MM.1S (cell line): ENCODE measurements around the gene PARK7.

Experiments
- DNase-seq: peaks from one replicate; pipeline ENCODE4 v3.0.0-alpha.2; 2015
- H2AFZ ChIP-seq: fragments of 300-600 bp; sonication (generic); 2 replicates; pipeline ENCODE4 v1.6.0; 2016; ENCODE audit warnings: antibody characterized with exemption, low read length
- H3F3A ChIP-seq: fragments of 300-600 bp; sonication (generic); 2 replicates; pipeline ENCODE4 v1.6.1; 2016; ENCODE audit warnings: mild to moderate bottlenecking, antibody characterized with exemption, low read length, moderate library complexity, mixed read lengths; ENCODE audit not compliant: insufficient read depth
- H3K27ac ChIP-seq: fragments of 300-600 bp; sonication (generic); 2 replicates; pipeline ENCODE4 v1.5.1; 2016; ENCODE audit warnings: mild to moderate bottlenecking, low read length
- H3K27me3 ChIP-seq: fragments of 300-600 bp; sonication (generic); replicated peaks from 2 replicates; pipeline ENCODE4 v1.6.0; 2016; ENCODE audit warnings: low read length; ENCODE audit not compliant: insufficient read depth
- H3K36me3 ChIP-seq: fragments of 300-600 bp; sonication (generic); replicated peaks from 2 replicates; pipeline ENCODE4 v1.6.1; 2016; ENCODE audit warnings: mild to moderate bottlenecking, low read length, mixed read lengths; ENCODE audit not compliant: insufficient read depth
- H3K4me1 ChIP-seq: fragments of 300-600 bp; sonication (generic); 2 replicates; pipeline ENCODE4 v1.6.1; 2016; ENCODE audit warnings: low read length, mixed read lengths
- H3K4me2 ChIP-seq: fragments of 300-600 bp; sonication (generic); 2 replicates; pipeline ENCODE4 v1.6.0; 2016; ENCODE audit warnings: low read depth, low read length
- H3K4me3 ChIP-seq: fragments of 300-600 bp; sonication (generic); 2 replicates; pipeline ENCODE4 v1.5.1; 2016; ENCODE audit warnings: low read length, mixed read lengths
- H3K79me2 ChIP-seq: fragments of 300-600 bp; sonication (generic); 2 replicates; pipeline ENCODE4 v1.6.1; 2016; ENCODE audit warnings: mixed run types, low read length, mixed read lengths
- H3K9ac ChIP-seq: fragments of 300-600 bp; sonication (generic); 2 replicates; pipeline ENCODE4 v1.6.1; 2016; ENCODE audit warnings: low read length, mixed read lengths
- H3K9me2 ChIP-seq: fragments of 300-600 bp; sonication (generic); replicated peaks from 2 replicates; pipeline ENCODE4 v1.6.1; 2016; ENCODE audit warnings: mild to moderate bottlenecking, low read length, mixed read lengths; ENCODE audit not compliant: insufficient read depth
- H3K9me3 ChIP-seq: fragments of 300-600 bp; sonication (generic); replicated peaks from 2 replicates; pipeline ENCODE4 v1.6.1; 2016; ENCODE audit warnings: mild to moderate bottlenecking, low read length, mixed read lengths; ENCODE audit not compliant: insufficient read depth
- H4K20me1 ChIP-seq: fragments of 300-600 bp; sonication (generic); 2 replicates; pipeline ENCODE4 v1.6.1; 2016; ENCODE audit warnings: mild to moderate bottlenecking, low read length, moderate library complexity, mixed read lengths; ENCODE audit not compliant: insufficient read depth
- EZH2 ChIP-seq: fragments of 300-600 bp; sonication (generic); optimal IDR thresholded peaks from 2 replicates; pipeline ENCODE3; 2017; ENCODE audit warnings: low read depth, mild to moderate bottlenecking, antibody characterized with exemption, low read length, mixed read lengths
- EZH2phosphoT487 ChIP-seq: fragments of 300-600 bp; sonication (generic); IDR thresholded peaks from 2 replicates; pipeline ENCODE4 v1.6.1; 2018; ENCODE audit warnings: antibody characterized with exemption, low read length
- TF ChIP-seq, protein P1 (sequence below): fragments of 300-600 bp; sonication (generic); IDR thresholded peaks from 2 replicates; pipeline ENCODE4 v1.5.1; 2016; ENCODE audit warnings: antibody characterized with exemption, low read length, mixed read lengths

The PARK7 gene

DNA sequence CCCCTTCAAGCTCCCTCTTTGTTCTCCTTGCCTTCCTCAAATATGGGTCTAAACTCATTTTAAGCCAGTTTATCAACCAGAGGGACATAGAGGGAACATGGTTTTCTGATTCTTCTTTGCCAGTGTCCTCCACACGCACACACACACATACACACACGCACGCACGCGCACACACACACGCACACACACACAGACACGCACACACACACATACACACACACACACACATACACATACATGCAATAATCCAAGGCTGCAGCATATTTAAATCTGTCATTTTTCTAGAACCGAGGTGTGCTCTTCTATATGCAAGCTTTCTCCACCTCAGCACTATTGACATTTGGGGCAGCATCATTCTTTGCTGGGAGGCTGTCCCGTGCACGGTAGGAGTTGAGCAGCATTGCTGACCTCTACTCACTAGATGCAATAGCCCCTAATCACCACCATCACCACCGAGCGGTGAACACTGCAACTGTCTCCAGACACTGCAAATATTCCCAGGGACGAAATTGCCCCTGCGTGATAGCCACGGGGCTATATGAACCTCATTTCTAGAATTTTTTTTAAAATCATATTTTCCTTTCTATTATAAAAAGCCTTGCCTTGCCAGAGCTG is 28.9 kb upstream of the PARK7 start:
- H3K9ac ChIP-seq = no peak overlapping the region
- no peak for TF ChIP-seq EZH2
- H3K27ac ChIP-seq = no peak overlapping the region
- DNase-seq = no peak
- peaks cover 90% of the 10 kb centered on the region for H3K27me3 ChIP-seq
- no peaks in the 10 kb centered on the region for H3K9me2 ChIP-seq
- H3K4me3 ChIP-seq = no peak overlapping the region
- H2AFZ ChIP-seq = no peak overlapping the region
- no peaks in the 10 kb centered on the region for H4K20me1 ChIP-seq
- no peak overlapping the region for H3K4me2 ChIP-seq
- no peaks in the 10 kb centered on the region for H3K9me3 ChIP-seq
- H3F3A ChIP-seq = no peaks in the 10 kb centered on the region
- no peaks in the 10 kb centered on the region for H3K36me3 ChIP-seq
- H3K79me2 ChIP-seq = no peaks in the 10 kb centered on the region
- H3K4me1 ChIP-seq = no peaks in the 10 kb centered on the region

DNA sequence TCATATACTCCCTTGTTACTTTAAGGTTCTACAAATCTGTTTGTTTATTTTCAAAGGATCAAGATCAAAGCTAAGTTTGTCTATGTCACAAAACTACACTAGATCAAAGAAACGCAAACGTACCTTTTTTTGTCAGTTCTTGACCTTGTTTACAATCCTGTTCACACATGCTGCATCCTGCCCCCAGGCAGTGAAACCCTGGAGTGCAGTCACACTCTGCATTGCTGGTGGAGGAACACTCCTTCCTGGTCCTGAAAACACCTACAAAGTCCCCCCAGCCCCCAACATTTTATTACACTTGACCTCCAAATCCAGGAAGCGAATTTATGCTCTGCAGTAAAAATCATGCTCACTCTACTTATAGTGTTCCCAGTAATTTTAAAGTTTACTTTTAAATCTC is 23.4 kb upstream of the PARK7 start:
- Histone ChIP-seq H3K4me1 (no peaks in the 10 kb centered on the region), H3K9me3 (no peaks in the 10 kb centered on the region), H3K4me3 (no peak overlapping the region), H3K79me2 (no peaks in the 10 kb centered on the region), H3K9ac (no peak overlapping the region), H3K9me2 (no peaks in the 10 kb centered on the region), H3K4me2 (no peak overlapping the region), H3K36me3 (no peaks in the 10 kb centered on the region), H2AFZ (no peak overlapping the region), H4K20me1 (no peaks in the 10 kb centered on the region), H3F3A (no peaks in the 10 kb centered on the region), H3K27me3 (peaks cover 91% of the 10 kb centered on the region), H3K27ac (no peak overlapping the region)
- no peak for DNase-seq
- TF ChIP-seq EZH2phosphoT487 (no peak), EZH2 (no peak)
- TF ChIP-seq, protein P1, sequence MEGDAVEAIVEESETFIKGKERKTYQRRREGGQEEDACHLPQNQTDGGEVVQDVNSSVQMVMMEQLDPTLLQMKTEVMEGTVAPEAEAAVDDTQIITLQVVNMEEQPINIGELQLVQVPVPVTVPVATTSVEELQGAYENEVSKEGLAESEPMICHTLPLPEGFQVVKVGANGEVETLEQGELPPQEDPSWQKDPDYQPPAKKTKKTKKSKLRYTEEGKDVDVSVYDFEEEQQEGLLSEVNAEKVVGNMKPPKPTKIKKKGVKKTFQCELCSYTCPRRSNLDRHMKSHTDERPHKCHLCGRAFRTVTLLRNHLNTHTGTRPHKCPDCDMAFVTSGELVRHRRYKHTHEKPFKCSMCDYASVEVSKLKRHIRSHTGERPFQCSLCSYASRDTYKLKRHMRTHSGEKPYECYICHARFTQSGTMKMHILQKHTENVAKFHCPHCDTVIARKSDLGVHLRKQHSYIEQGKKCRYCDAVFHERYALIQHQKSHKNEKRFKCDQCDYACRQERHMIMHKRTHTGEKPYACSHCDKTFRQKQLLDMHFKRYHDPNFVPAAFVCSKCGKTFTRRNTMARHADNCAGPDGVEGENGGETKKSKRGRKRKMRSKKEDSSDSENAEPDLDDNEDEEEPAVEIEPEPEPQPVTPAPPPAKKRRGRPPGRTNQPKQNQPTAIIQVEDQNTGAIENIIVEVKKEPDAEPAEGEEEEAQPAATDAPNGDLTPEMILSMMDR = no peak

DNA sequence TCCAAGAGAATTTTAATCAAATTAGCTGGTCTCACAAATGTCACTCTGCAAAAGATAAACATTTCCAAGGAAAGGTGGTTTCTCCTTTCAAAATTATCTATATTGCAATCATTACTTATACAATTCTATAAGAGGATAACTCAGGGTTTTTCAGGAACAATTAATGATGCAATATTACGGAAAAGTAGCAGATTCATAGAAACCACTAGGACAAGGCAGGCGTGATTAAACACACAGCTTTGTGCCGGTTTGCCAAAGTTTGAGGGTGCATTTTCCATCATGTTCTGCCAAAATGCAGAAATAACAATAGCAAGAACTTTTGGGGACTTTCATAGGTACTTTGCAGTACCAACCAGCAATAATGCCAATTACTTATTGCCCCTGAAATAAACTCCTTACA is 21.5 kb upstream of the PARK7 start:
- Histone ChIP-seq H3K9me3 (no peaks in the 10 kb centered on the region), H2AFZ (no peak overlapping the region), H3K4me2 (no peak overlapping the region), H3K27ac (no peak overlapping the region), H3K27me3 (peaks cover 89% of the 10 kb centered on the region), H3K9me2 (no peaks in the 10 kb centered on the region), H3K79me2 (no peaks in the 10 kb centered on the region), H4K20me1 (no peaks in the 10 kb centered on the region), H3K9ac (no peak overlapping the region), H3K4me3 (no peak overlapping the region), H3K4me1 (no peaks in the 10 kb centered on the region), H3K36me3 (no peaks in the 10 kb centered on the region), H3F3A (no peaks in the 10 kb centered on the region)
- no peak for DNase-seq
- TF ChIP-seq, protein P1 = no peak
- no peak for TF ChIP-seq EZH2
- no peak for TF ChIP-seq EZH2phosphoT487

DNA sequence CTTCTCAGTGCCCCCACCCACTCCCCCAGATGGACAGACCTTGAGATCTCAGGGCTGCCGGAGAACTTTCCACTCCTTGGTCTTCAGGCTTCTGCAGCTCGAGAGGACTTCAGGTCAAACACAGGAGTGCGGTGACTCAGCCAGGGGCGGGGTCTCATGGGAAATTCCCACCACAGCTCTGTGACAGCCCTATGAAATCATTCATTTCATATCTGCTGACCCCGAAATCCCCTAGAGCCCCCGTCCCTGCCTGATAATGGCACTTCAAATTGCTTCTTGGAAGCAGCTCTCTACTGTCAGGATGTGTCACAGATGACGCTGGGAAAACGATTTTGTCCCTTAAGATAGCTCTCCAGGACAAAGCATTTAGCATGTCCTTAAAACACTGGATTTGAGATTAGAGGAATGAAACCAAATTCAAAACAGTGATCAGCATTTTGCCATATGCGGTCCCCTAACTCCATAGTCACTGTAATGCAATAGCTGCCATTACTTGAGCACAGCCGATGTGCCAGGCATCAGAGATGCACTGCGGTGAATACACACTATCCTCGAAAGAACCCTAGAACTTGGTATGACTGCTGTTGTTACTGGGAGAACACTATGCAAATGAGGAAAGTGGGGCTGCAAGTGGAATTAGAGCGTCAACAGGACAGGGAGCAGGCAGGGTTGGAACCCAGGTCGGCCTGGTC is 20.6 kb upstream of the PARK7 start, which contains the start of gene TNFRSF9:
TSS of gene TNFRSF9 (minus strand) at position 95 of the 692 bp plus-strand sequence. CDS start 845 bp downstream, outside the sequence.
- H3K4me2 ChIP-seq = no peak within 1 kb of the TSS
- DNase-seq = no peak
- H3F3A ChIP-seq = no peaks in the 10 kb centered on the region

More for the DNA sequence above, 20.6 kb upstream of the PARK7 start, which contains the start of gene TNFRSF9:
- no peak within 1 kb of the TSS for H3K27ac ChIP-seq
- H4K20me1 ChIP-seq = no peaks in the 10 kb centered on the region
- TF ChIP-seq EZH2 (no peak), EZH2phosphoT487 (no peak)
- TF ChIP-seq, protein P1 = no peak
- H3K27me3 ChIP-seq = peaks cover 84% of the 10 kb centered on the region
- no peaks in the 10 kb centered on the region for H3K9me2 ChIP-seq
- H3K36me3 ChIP-seq = no peaks in the 10 kb centered on the region
- no peak within 1 kb of the TSS for H3K9ac ChIP-seq
- H3K79me2 ChIP-seq = no peaks in the 10 kb centered on the region
- no peak within 1 kb of the TSS for H2AFZ ChIP-seq
- no peaks in the 10 kb centered on the region for H3K4me1 ChIP-seq
- H3K4me3 ChIP-seq = no peak within 1 kb of the TSS
- H3K9me3 ChIP-seq = no peaks in the 10 kb centered on the region
